Stromal cell of bone marrow (primary cell): Measurements from ENCODE around the gene RNF182.
"Not testable (repeated sequence)": the region's sequence is repeated elsewhere in the genome, so short reads cannot be mapped to it uniquely, and the experiment has no call there.

Source experiments
- DNase-seq: peaks from one replicate; pipeline ENCODE4 v3.0.0-alpha.2; 2012; ENCODE audit warnings: low read depth

Gene RNF182

GRCh38 chr6:13917141-13917540, 7.6 kb upstream of the RNF182 start:
- no peak for DNase-seq

DNA sequence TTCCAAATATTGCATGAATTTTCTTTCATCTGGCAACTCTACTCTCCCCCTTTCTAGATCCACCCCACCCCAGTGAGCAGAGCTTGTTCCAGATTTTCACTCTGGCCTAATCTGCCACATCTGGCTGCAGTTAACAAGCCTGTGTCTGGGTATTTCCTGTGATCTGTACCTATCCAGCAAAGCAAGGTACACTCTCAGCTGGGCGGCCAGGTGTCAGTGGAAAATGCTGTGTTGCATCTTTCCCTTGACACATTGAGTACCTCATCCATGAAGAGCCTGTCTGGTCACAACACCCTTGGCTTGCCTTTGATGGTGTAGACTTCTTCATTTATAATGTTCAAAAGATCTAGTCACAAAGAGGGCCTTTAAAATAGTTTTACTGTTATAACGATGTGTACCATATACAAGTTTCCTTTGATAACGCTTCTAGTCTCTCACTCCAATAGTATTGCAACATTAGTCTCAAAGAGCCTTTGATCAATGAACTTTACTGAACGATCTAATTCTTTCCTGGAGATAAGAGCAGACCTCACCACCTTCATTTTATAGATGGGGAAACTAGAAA, 6.0 kb upstream of the RNF182 start:
- DNase-seq: no peak

- DNase-seq: no peak
Observed at GRCh38 chr6:13919861-13920260, 4.9 kb upstream of the RNF182 start.

DNA sequence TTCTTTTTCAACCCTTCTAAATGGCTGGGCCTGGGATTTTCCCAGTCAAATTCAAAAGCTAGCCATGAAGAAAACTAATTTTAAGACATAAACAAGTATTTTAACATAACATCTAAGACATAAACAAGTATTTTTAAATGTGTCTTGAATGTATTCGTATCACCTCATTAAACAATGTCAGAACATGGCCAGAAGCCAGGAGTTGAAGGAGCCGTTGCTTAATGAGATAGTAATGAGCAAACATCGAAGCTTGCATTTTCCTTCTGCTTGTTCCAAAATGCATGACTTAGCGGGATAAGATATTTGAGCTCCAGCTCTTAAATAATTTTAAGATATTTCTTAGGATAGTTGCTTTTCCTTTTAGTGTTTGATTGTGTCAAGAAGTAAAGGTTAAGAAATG, 4.2 kb upstream of the RNF182 start:
- DNase-seq: no peak

DNA sequence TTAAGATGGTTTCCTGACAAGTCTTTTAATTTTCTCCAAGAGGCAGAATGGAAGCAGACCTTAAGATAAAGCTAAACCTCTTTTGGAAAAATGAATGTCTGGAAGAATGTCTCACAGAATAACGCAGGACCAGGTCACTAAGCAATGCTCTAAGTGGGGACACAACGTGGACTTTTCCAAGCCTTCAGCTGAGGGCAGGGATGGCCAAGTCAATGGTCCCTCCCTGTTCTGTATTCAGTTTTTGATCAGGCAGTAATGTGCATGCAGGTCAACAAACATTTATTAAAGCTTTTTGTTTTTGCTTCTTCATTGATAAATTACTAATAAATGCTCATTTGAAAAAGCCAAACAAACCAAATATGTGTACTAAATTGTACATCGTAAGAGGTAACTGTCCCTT, 2.0 kb upstream of the RNF182 start:
- no peak for DNase-seq

- peak; percentile 77 for DNase-seq
Observed at GRCh38 chr6:13923527-13924145, 1.1 kb upstream of the RNF182 start.

- DNase-seq: no peak
Observed at GRCh38 chr6:13924146-13924948, 405 bp upstream of the RNF182 start.

- no peak for DNase-seq
Observed at GRCh38 chr6:13926378-13926777, 1.6 kb downstream of the RNF182 start.

- no peak for DNase-seq
Observed at GRCh38 chr6:13927203-13927602, 2.5 kb downstream of the RNF182 start.

DNA sequence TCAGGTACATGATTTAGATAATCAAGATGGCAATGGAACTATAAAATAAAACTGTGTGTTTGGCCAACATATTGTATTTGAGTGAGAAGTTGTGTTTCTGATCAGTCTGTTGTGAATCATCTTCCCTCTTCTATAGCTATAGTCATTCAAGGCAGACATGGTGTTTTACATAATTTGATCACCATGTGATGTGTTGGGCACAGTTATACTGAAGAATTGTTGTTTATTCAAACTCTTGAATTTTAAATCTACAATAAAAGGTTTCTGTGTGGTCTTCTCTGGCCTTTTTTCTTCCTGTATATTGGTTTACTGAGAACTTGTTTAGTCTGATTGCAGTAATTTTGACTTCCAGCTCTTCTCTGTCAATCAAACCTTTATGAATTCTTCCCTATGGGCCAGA, 4.4 kb downstream of the RNF182 start:
- no peak for DNase-seq

- DNase-seq: no peak
Observed at GRCh38 chr6:13931797-13932402, 7.1 kb downstream of the RNF182 start.

- DNase-seq: no peak
Observed at GRCh38 chr6:13932785-13933184, 8.0 kb downstream of the RNF182 start.

DNA sequence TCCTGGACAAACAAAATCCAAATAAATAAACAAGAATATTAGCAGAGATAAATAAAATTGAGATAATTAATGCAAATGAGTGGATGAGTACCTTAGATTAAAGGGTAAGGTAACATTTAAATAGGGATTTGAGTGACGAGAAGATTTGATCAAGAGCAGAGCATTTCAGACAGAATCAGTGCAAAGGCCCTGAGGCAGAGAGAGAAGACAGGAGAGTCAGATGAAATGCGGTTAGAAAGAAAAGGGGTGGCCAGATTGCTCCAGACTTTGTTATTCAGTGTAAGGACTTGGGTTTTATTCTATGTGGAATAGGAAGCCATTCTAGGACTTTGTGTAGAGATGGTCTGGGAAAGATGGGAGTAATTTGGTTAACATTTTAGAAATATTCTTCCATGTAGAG, 10.0 kb downstream of the RNF182 start:
- DNase-seq: no peak

DNA sequence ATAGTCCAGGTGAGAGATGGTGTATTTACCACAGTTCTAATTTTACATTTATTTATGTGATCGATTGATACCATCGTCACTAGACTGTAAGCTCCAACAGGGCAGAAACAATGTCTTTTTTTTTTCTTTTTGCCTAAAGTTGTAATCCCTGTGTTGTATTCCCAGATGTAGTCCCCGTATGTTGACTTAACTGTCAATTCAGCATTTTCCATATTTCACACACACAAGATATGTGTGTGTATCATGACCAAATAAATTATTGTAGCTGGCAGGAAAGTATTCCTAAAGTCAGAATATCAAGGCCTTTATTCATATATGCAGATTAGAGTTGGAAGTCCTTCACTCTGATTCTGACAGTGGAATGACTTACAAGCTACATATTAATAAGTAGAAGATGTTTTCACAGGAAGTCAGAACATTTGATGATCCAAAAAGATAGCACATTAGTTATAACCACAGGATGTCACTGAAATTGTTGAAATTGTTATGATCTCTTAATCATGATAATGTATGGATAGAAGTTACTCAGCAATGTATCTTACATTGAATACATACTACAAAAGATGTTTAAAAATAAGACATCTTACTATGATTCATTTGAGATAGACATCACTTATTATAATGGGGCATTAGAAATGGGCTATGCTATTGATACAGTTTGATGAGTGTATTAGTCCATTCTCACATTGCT, 10.6 kb downstream of the RNF182 start:
- no peak for DNase-seq

DNA sequence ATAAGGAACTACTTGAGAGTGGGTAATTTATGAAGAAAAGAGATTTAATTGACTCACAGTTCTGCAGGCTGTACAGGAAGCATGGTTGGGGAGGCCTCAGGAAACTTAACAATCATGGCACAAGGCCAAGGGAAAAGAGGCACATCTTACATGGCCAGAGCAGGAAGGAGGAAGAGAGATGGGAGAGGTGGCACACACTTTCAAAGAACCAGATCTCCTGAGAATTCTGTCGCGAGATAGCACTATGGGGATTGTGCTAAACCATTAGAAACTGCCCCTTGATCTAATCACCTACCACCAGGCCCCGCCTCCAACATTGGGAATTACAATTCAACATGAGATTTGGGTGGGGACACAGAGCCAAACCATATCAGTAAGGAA, 11.1 kb downstream of the RNF182 start:
- DNase-seq: not testable (repeated sequence)

DNA sequence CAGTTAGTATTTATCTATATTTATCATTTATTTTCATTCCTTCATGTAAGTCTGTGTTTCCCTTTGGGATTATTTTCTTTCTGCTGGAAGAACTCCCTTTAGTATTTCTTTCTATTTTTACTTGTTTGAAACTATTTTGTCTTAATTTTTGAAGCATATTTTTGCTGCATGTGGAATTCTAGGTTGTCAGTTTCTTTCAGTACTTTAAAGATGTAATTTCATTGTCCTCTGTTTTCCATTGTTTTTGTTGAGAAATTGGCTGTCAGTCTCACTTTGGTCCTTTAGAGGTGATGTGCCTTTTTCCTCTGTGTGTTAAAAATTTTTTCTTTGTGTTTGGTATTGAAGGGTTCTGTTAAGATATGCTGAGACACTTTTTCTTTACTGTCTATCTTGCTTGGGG, 17.1 kb downstream of the RNF182 start:
- no peak for DNase-seq

DNA sequence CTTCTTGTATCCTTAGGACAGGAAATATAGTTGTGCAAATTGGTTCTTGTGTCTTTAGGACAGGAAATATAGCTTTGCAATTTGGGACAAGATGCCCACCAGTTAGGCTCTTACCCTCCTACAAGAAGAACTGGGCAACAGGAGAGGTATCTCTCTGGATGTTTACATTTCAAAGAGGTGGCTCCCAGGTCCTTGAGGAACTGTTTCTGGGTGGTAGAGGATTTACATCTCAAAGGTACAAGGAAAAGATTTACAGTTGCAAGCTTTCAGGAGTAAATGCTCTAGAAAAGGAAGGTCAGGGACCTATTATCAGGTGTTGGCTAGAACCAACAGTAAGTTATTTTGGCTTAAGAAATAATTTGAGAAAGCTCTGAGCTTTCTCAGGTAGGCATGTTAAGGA, 19.2 kb downstream of the RNF182 start:
- no peak for DNase-seq

- no peak for DNase-seq
Observed at GRCh38 chr6:13946506-13946905, 21.8 kb downstream of the RNF182 start.

GRCh38 chr6:13947611-13948178, 22.9 kb downstream of the RNF182 start:
- no peak for DNase-seq

- no peak for DNase-seq
Observed at GRCh38 chr6:13952101-13952500, 27.3 kb downstream of the RNF182 start.

DNA sequence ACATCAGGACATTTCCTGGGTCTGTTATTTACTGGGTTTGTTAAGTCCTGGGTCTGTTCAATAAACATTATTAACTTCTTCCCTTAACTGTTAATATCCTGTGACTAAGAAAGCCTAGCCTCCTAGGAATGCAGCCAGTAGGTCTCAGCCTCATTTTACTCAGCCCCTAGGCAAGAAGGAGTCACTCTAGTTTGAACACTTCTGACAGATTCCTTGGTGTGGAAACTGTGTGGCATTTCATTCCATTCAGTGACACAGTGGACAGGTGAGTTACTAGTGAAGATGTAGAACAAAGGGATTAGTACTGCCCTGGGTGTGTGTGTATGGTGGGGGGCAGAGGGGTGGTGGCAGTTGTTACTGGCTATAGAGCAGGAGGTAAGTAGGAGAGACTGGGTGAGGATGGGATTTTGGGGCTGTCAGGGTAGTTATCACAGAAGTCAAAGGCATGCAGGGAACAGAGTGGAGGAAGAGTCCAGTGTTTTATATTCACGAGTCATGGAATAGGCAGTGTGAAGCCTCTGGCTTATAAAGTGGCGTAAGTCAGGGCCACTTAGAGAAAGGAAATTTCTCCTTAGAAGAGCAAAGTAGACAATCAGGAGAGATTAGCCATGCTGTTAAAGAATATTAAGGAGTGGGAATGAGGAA, 28.4 kb downstream of the RNF182 start:
- DNase-seq: peak; percentile 3
